ENCODE measurements around the gene ALG2.
"Not testable (repeated sequence)": the region's sequence is repeated elsewhere in the genome, so short reads cannot be mapped to it uniquely, and the experiment has no call there.

ALG2 gene

GRCh38 chr9:99255651-99256050 is 33.9 kb upstream of the ALG2 start:
- Histone ChIP-seq H3K4me3 (ENCODE audit: low read length) (no peak overlapping the region), H3K9ac (ENCODE audit: low read depth, low read length) (no peak overlapping the region), H3K4me1 (ENCODE audit: control insufficient read depth, insufficient read depth, low read length) (peaks cover 10% of the 10 kb centered on the region), H3K9me3 (replicated peaks; ENCODE audit: low read length) (no peaks in the 10 kb centered on the region), H3K27me3 (ENCODE audit: control insufficient read depth, insufficient read depth, low read length) (no peaks in the 10 kb centered on the region), H3K36me3 (ENCODE audit: insufficient read depth, low read length) (no peaks in the 10 kb centered on the region), H3K4me2 (ENCODE audit: low read length) (no peak overlapping the region)

GRCh38 chr9:99253772-99254431 is 32.2 kb upstream of the ALG2 start:
- Histone ChIP-seq H3K4me1 (ENCODE audit: control insufficient read depth, insufficient read depth, low read length) (no peaks in the 10 kb centered on the region), H3K27me3 (ENCODE audit: control insufficient read depth, insufficient read depth, low read length) (no peaks in the 10 kb centered on the region), H3K9ac (ENCODE audit: low read depth, low read length) (no peak overlapping the region), H3K4me3 (ENCODE audit: low read length) (no peak overlapping the region), H3K36me3 (ENCODE audit: insufficient read depth, low read length) (no peaks in the 10 kb centered on the region), H3K4me2 (ENCODE audit: low read length) (no peak overlapping the region), H3K9me3 (replicated peaks; ENCODE audit: low read length) (no peaks in the 10 kb centered on the region)

- no peaks in the 10 kb centered on the region for H3K36me3 ChIP-seq (ENCODE audit: insufficient read depth, low read length)
- H3K4me3 ChIP-seq (ENCODE audit: low read length), result no peak overlapping the region
Observed at GRCh38 chr9:99253134-99253533, 31.4 kb upstream of the ALG2 start.

GRCh38 chr9:99251157-99251556 is 29.4 kb upstream of the ALG2 start:
- Histone ChIP-seq H3K27me3 (ENCODE audit: control insufficient read depth, insufficient read depth, low read length) (no peaks in the 10 kb centered on the region), H3K4me1 (ENCODE audit: control insufficient read depth, insufficient read depth, low read length) (no peaks in the 10 kb centered on the region), H3K9ac (ENCODE audit: low read depth, low read length) (no peak overlapping the region), H3K4me2 (ENCODE audit: low read length) (no peak overlapping the region), H3K36me3 (ENCODE audit: insufficient read depth, low read length) (no peaks in the 10 kb centered on the region), H3K9me3 (replicated peaks; ENCODE audit: low read length) (no peaks in the 10 kb centered on the region), H3K4me3 (ENCODE audit: low read length) (no peak overlapping the region)

More at GRCh38 chr9:99253134-99253533, 31.4 kb upstream of the ALG2 start:
- no peaks in the 10 kb centered on the region for H3K4me1 ChIP-seq (ENCODE audit: control insufficient read depth, insufficient read depth, low read length)
- no peak overlapping the region for H3K9ac ChIP-seq (ENCODE audit: low read depth, low read length)
- no peaks in the 10 kb centered on the region for H3K27me3 ChIP-seq (ENCODE audit: control insufficient read depth, insufficient read depth, low read length)
- H3K9me3 ChIP-seq (replicated peaks; ENCODE audit: low read length), result no peaks in the 10 kb centered on the region
- no peak overlapping the region for H3K4me2 ChIP-seq (ENCODE audit: low read length)

GRCh38 chr9:99249619-99250018 is 27.9 kb upstream of the ALG2 start:
- Histone ChIP-seq H3K9ac (ENCODE audit: low read depth, low read length) (no peak overlapping the region), H3K4me3 (ENCODE audit: low read length) (no peak overlapping the region), H3K4me2 (ENCODE audit: low read length) (no peak overlapping the region), H3K9me3 (replicated peaks; ENCODE audit: low read length) (no peaks in the 10 kb centered on the region), H3K36me3 (ENCODE audit: insufficient read depth, low read length) (no peaks in the 10 kb centered on the region), H3K27me3 (ENCODE audit: control insufficient read depth, insufficient read depth, low read length) (no peaks in the 10 kb centered on the region), H3K4me1 (ENCODE audit: control insufficient read depth, insufficient read depth, low read length) (no peaks in the 10 kb centered on the region)

GRCh38 chr9:99244344-99245260 is 22.9 kb upstream of the ALG2 start:
- no peaks in the 10 kb centered on the region for H3K27me3 ChIP-seq (ENCODE audit: control insufficient read depth, insufficient read depth, low read length)
- no peaks in the 10 kb centered on the region for H3K9me3 ChIP-seq (replicated peaks; ENCODE audit: low read length)
- no peak overlapping the region for H3K9ac ChIP-seq (ENCODE audit: low read depth, low read length)
- no peak overlapping the region for H3K4me2 ChIP-seq (ENCODE audit: low read length)
- no peaks in the 10 kb centered on the region for H3K36me3 ChIP-seq (ENCODE audit: insufficient read depth, low read length)
- peaks cover 4% of the 10 kb centered on the region for H3K4me1 ChIP-seq (ENCODE audit: control insufficient read depth, insufficient read depth, low read length)
- H3K4me3 ChIP-seq (ENCODE audit: low read length), result no peak overlapping the region

- H3K36me3 ChIP-seq (ENCODE audit: insufficient read depth, low read length), result no peaks in the 10 kb centered on the region
Observed at GRCh38 chr9:99241106-99241505, 19.4 kb upstream of the ALG2 start.

GRCh38 chr9:99239341-99240060 is 17.8 kb upstream of the ALG2 start:
- Histone ChIP-seq H3K27me3 (ENCODE audit: control insufficient read depth, insufficient read depth, low read length) (no peaks in the 10 kb centered on the region), H3K9me3 (replicated peaks; ENCODE audit: low read length) (no peaks in the 10 kb centered on the region), H3K36me3 (ENCODE audit: insufficient read depth, low read length) (no peaks in the 10 kb centered on the region), H3K9ac (ENCODE audit: low read depth, low read length) (no peak overlapping the region), H3K4me3 (ENCODE audit: low read length) (no peak overlapping the region), H3K4me2 (ENCODE audit: low read length) (no peak overlapping the region), H3K4me1 (ENCODE audit: control insufficient read depth, insufficient read depth, low read length) (peaks cover 10% of the 10 kb centered on the region)

More at GRCh38 chr9:99241106-99241505, 19.4 kb upstream of the ALG2 start:
- H3K4me1 ChIP-seq (ENCODE audit: control insufficient read depth, insufficient read depth, low read length), result peaks cover 10% of the 10 kb centered on the region
- no peak overlapping the region for H3K9ac ChIP-seq (ENCODE audit: low read depth, low read length)
- no peaks in the 10 kb centered on the region for H3K9me3 ChIP-seq (replicated peaks; ENCODE audit: low read length)
- no peak overlapping the region for H3K4me2 ChIP-seq (ENCODE audit: low read length)
- H3K4me3 ChIP-seq (ENCODE audit: low read length), result no peak overlapping the region
- no peaks in the 10 kb centered on the region for H3K27me3 ChIP-seq (ENCODE audit: control insufficient read depth, insufficient read depth, low read length)

- Histone ChIP-seq H3K27me3 (ENCODE audit: control insufficient read depth, insufficient read depth, low read length) (no peaks in the 10 kb centered on the region), H3K4me3 (ENCODE audit: low read length) (no peak overlapping the region)
Observed at GRCh38 chr9:99238331-99238730, 16.6 kb upstream of the ALG2 start.

GRCh38 chr9:99237849-99238248 is 16.1 kb upstream of the ALG2 start:
- not testable (repeated sequence) for H3K4me2 ChIP-seq (ENCODE audit: low read length); H3K4me3 ChIP-seq (ENCODE audit: low read length); H3K27me3 ChIP-seq (ENCODE audit: control insufficient read depth, insufficient read depth, low read length); H3K9ac ChIP-seq (ENCODE audit: low read depth, low read length); H3K9me3 ChIP-seq (replicated peaks; ENCODE audit: low read length)
- Histone ChIP-seq H3K36me3 (ENCODE audit: insufficient read depth, low read length) (peaks cover 11% of the 10 kb centered on the region), H3K4me1 (ENCODE audit: control insufficient read depth, insufficient read depth, low read length) (peaks cover 10% of the 10 kb centered on the region)

More at GRCh38 chr9:99238331-99238730, 16.6 kb upstream of the ALG2 start:
- H3K9ac ChIP-seq (ENCODE audit: low read depth, low read length), result no peak overlapping the region
- H3K4me1 ChIP-seq (ENCODE audit: control insufficient read depth, insufficient read depth, low read length), result peaks cover 10% of the 10 kb centered on the region
- no peak overlapping the region for H3K4me2 ChIP-seq (ENCODE audit: low read length)
- peaks cover 7% of the 10 kb centered on the region for H3K36me3 ChIP-seq (ENCODE audit: insufficient read depth, low read length)
- no peaks in the 10 kb centered on the region for H3K9me3 ChIP-seq (replicated peaks; ENCODE audit: low read length)

- H3K4me1 ChIP-seq (ENCODE audit: control insufficient read depth, insufficient read depth, low read length), result peaks cover 10% of the 10 kb centered on the region
- H3K4me3 ChIP-seq (ENCODE audit: low read length), result no peak overlapping the region
- H3K4me2 ChIP-seq (ENCODE audit: low read length), result no peak overlapping the region
- no peaks in the 10 kb centered on the region for H3K27me3 ChIP-seq (ENCODE audit: control insufficient read depth, insufficient read depth, low read length)
- H3K36me3 ChIP-seq (ENCODE audit: insufficient read depth, low read length), result peaks cover 12% of the 10 kb centered on the region
- no peak overlapping the region for H3K9ac ChIP-seq (ENCODE audit: low read depth, low read length)
- no peaks in the 10 kb centered on the region for H3K9me3 ChIP-seq (replicated peaks; ENCODE audit: low read length)
Observed at GRCh38 chr9:99237356-99237755, 15.6 kb upstream of the ALG2 start.

Measured in skeletal muscle satellite cell (primary cell).